Ramos (cell line): Measurements from ENCODE around the gene LRRC57.

Source experiments
- in situ Hi-C: fragments of 300-500 bp; cut with MboI; formaldehyde crosslinking; loops from one replicate; pipeline ENCODE4 v1.14.3; 2022; ENCODE audit warnings: low sequenced_read_pairs; ENCODE audit not compliant: unreplicated experiment

Gene LRRC57

GRCh38 chr15:42494998-42495360, 53.6 kb downstream of the LRRC57 start:
- in situ Hi-C loops, result loop anchor here (5.0 kb wide), 1 partner anchor 52 kb away; the partner anchor contains the start of genes HAUS2 and LRRC57

- in situ Hi-C loops, result no loop called here
Observed at GRCh38 chr15:42493679-42494078, 54.9 kb downstream of the LRRC57 start.

GRCh38 chr15:42491539-42492225, 56.9 kb downstream of the LRRC57 start:
- in situ Hi-C loops, result no loop called here

- in situ Hi-C loops, result no loop called here
Observed at GRCh38 chr15:42490671-42491538, 57.7 kb downstream of the LRRC57 start, which contains the start of gene ZNF106. ZNF106 (minus strand) TSS chr15:42491141; CDS start chr15:42472289, 18,852 bp downstream.

- in situ Hi-C loops, result no loop called here
Observed at GRCh38 chr15:42490291-42490670, 58.3 kb downstream of the LRRC57 start.
